IMR-90 (cell line): ENCODE results near the gene OPCML. TPM values are rescaled to one million over a fixed set of nuclear protein-coding genes. Genes with fewer than 3 reads are reported as not detected.

Experiments
- ATAC-seq: fragments of 200-7000 bp; cut with Tn5 transposase; 2 replicates; pipeline ENCODE4 v1.9.1; 2020; ENCODE audit warnings: low read depth, mild to moderate bottlenecking, moderate library complexity
- BruUV-seq: library from RNA; stranded (reverse); fragments of 400-500 nt; replicated peaks from 2 replicates; lab custom pipeline; 2021; lab: Mats Ljungman, UMichigan
- CTCF ChIA-PET: fragments of 300-600 bp; formaldehyde crosslinking; extraction: SDS; loops from one replicate; lab custom pipeline; 2021; ENCODE audit warnings: antibody characterized with exemption; lab: Yijun Ruan, JAX
- POLR2A ChIA-PET: fragments of 300-600 bp; sonication (Branson Sonifier 250); formaldehyde crosslinking; loops from one replicate; lab custom pipeline; 2022; ENCODE audit warnings: antibody characterized with exemption; ENCODE audit not compliant: unreplicated experiment; lab: Charles Lee
- DNase-seq: peaks from one replicate; pipeline ENCODE4 v3.0.0; 2013
- H2AFZ ChIP-seq: replicated peaks from 2 replicates; pipeline ENCODE3; 2013; ENCODE audit warnings: low read length, mild to moderate bottlenecking; ENCODE audit not compliant: poor library complexity
- H2AK5ac ChIP-seq: 2 replicates; pipeline ENCODE4 v1.6.1; 2013; ENCODE audit warnings: low read depth, low read length, inconsistent platforms
- H2AK9ac ChIP-seq: replicated peaks from 2 replicates; pipeline ENCODE3; 2013; ENCODE audit warnings: mild to moderate bottlenecking, low read depth, low read length, moderate library complexity; ENCODE audit not compliant: poor library complexity
- H2BK120ac ChIP-seq: 2 replicates; pipeline ENCODE4 v1.6.1; 2013; ENCODE audit warnings: low read depth, low read length, inconsistent platforms
- H2BK15ac ChIP-seq: 3 replicates; pipeline ENCODE4 v1.6.1; 2013; ENCODE audit warnings: low read depth, low read length, inconsistent platforms
- H2BK20ac ChIP-seq: 2 replicates; pipeline ENCODE4 v1.6.1; 2013; ENCODE audit warnings: low read depth, mild to moderate bottlenecking, inconsistent platforms, low read length, moderate library complexity
- H2BK5ac ChIP-seq: 2 replicates; pipeline ENCODE4 v1.6.1; 2013; ENCODE audit warnings: mild to moderate bottlenecking, low read depth, low read length, inconsistent platforms; ENCODE audit not compliant: poor library complexity, severe bottlenecking
- H3K14ac ChIP-seq: replicated peaks from 2 replicates; pipeline ENCODE4 v1.6.1; 2013; ENCODE audit warnings: low read depth, low read length, inconsistent platforms
- H3K18ac ChIP-seq: 2 replicates; pipeline ENCODE4 v1.6.1; 2013; ENCODE audit warnings: low read depth, low read length, control low read depth
- H3K23ac ChIP-seq: 2 replicates; pipeline ENCODE4 v1.6.1; 2013; ENCODE audit warnings: low read depth, low read length, inconsistent platforms
- H3K27ac ChIP-seq: 2 replicates; pipeline ENCODE4 v1.5.1; 2013; ENCODE audit warnings: mild to moderate bottlenecking, control low read depth, low read length; ENCODE audit not compliant: insufficient read depth
- H3K27me3 ChIP-seq: 2 replicates; pipeline ENCODE4 v1.6.1; 2013; ENCODE audit warnings: low read length; ENCODE audit not compliant: control insufficient read depth, insufficient read depth
- H3K36me3 ChIP-seq: 2 replicates; pipeline ENCODE4 v1.6.1; 2013; ENCODE audit warnings: low read length, mixed read lengths; ENCODE audit not compliant: control insufficient read depth, insufficient read depth
- H3K4ac ChIP-seq: 2 replicates; pipeline ENCODE4 v1.6.1; 2013; ENCODE audit warnings: low read depth, low read length, inconsistent platforms
- H3K4me1 ChIP-seq: 2 replicates; pipeline ENCODE4 v1.6.1; 2013; ENCODE audit warnings: low read length, mixed read lengths; ENCODE audit not compliant: control insufficient read depth, insufficient read depth
- H3K4me2 ChIP-seq: 2 replicates; pipeline ENCODE4 v1.6.1; 2013; ENCODE audit warnings: low read depth, mild to moderate bottlenecking, control low read depth, low read length, moderate library complexity
- H3K4me3 ChIP-seq: 2 replicates; pipeline ENCODE4 v1.5.1; 2013; ENCODE audit warnings: low read depth, mild to moderate bottlenecking, control low read depth, low read length, moderate library complexity; ENCODE audit not compliant: insufficient read depth
- H3K56ac ChIP-seq: 2 replicates; pipeline ENCODE4 v1.6.1; 2013; ENCODE audit warnings: low read length, inconsistent platforms; ENCODE audit not compliant: insufficient read depth; ENCODE audit errors: extremely low read depth
- H3K79me1 ChIP-seq, 2 experiments: 2 replicates each; pipeline ENCODE4 v1.6.1; 2013; ENCODE audit warnings: low read length in 2 of 2, inconsistent platforms in 1 of 2, low read depth in 1 of 2
- H3K9ac ChIP-seq: 2 replicates; pipeline ENCODE4 v1.6.1; 2013; ENCODE audit warnings: low read depth, low read length, control low read depth
- H3K9me1 ChIP-seq: 2 replicates; pipeline ENCODE4 v1.6.1; 2013; ENCODE audit warnings: low read length, inconsistent platforms; ENCODE audit not compliant: insufficient read depth
- H3K9me3 ChIP-seq: 2 replicates; pipeline ENCODE4 v1.6.1; 2013; ENCODE audit warnings: low read length; ENCODE audit not compliant: control insufficient read depth, insufficient read depth
- H4K20me1 ChIP-seq: 2 replicates; pipeline ENCODE4 v1.6.1; 2013; ENCODE audit warnings: low read length, inconsistent platforms; ENCODE audit not compliant: insufficient read depth
- H4K5ac ChIP-seq: 2 replicates; pipeline ENCODE4 v1.6.1; 2013; ENCODE audit warnings: mild to moderate bottlenecking, low read depth, low read length, control low read depth
- H4K8ac ChIP-seq, 2 experiments: 2 replicates each; pipeline ENCODE4 v1.6.1; 2013; ENCODE audit warnings: low read depth in 2 of 2, low read length in 2 of 2, control low read depth in 1 of 2, inconsistent platforms in 1 of 2
- H4K91ac ChIP-seq: 2 replicates; pipeline ENCODE4 v1.6.1; 2013; ENCODE audit warnings: low read depth, low read length, inconsistent platforms; ENCODE audit not compliant: insufficient read depth
- BHLHE40 ChIP-seq: fragments of 150-350 bp; IDR thresholded peaks from 2 replicates; pipeline ENCODE4 v1.6.1; 2016; ENCODE audit warnings: mild to moderate bottlenecking, low read depth, low read length
- CEBPB ChIP-seq: IDR thresholded peaks from 2 replicates; pipeline ENCODE4 v1.6.1; 2012; ENCODE audit warnings: low read depth, low read length, improper control_type of control experiment
- CHD1 ChIP-seq: IDR thresholded peaks from 2 replicates; pipeline ENCODE4 v1.6.1; 2012; ENCODE audit warnings: low read depth, low read length, improper control_type of control experiment
- CTCF ChIP-seq: conservative IDR thresholded peaks from 2 replicates; pipeline ENCODE4 v1.5.1; 2012; ENCODE audit warnings: mild to moderate bottlenecking, low read depth, low read length, improper control_type of control experiment
- ELK1 ChIP-seq: fragments of 150-350 bp; IDR thresholded peaks from 2 replicates; pipeline ENCODE4 v1.6.1; 2016; ENCODE audit warnings: low read depth, mild to moderate bottlenecking, low read length, moderate library complexity, borderline replicate concordance
- FOS ChIP-seq: fragments of 150-350 bp; IDR thresholded peaks from 2 replicates; pipeline ENCODE4 v1.6.1; 2016; ENCODE audit warnings: low read depth, low read length
- MAFK ChIP-seq: IDR thresholded peaks from 2 replicates; pipeline ENCODE4 v1.6.1; 2012; ENCODE audit warnings: low read depth, low read length, improper control_type of control experiment
- MAZ ChIP-seq: IDR thresholded peaks from 2 replicates; pipeline ENCODE4 v1.6.1; 2012; ENCODE audit warnings: low read depth, mild to moderate bottlenecking, low read length, improper control_type of control experiment, moderate library complexity, borderline replicate concordance
- MXI1 ChIP-seq: IDR thresholded peaks from 2 replicates; pipeline ENCODE4 v1.6.1; 2012; ENCODE audit warnings: low read depth, mild to moderate bottlenecking, low read length, moderate library complexity, borderline replicate concordance
- NFE2L2 ChIP-seq: fragments of 150-350 bp; IDR thresholded peaks from 2 replicates; pipeline ENCODE4 v1.6.1; 2016; ENCODE audit warnings: low read depth, mild to moderate bottlenecking, low read length
- POLR2A ChIP-seq: IDR thresholded peaks from 2 replicates; pipeline ENCODE4 v1.6.1; 2012; ENCODE audit warnings: mild to moderate bottlenecking, low read depth, low read length
- RAD21 ChIP-seq: IDR thresholded peaks from 2 replicates; pipeline ENCODE4 v1.6.1; 2012; ENCODE audit warnings: low read length, improper control_type of control experiment
- RCOR1 ChIP-seq: IDR thresholded peaks from 2 replicates; pipeline ENCODE4 v1.6.1; 2012; ENCODE audit warnings: mild to moderate bottlenecking, low read length, improper control_type of control experiment; ENCODE audit not compliant: insufficient replicate concordance
- RFX5 ChIP-seq: IDR thresholded peaks from 2 replicates; pipeline ENCODE4 v1.8.0; 2012; ENCODE audit warnings: low read depth, mild to moderate bottlenecking, low read length, moderate library complexity
- SMC3 ChIP-seq: fragments of 150-350 bp; IDR thresholded peaks from 2 replicates; pipeline ENCODE4 v1.6.1; 2016; ENCODE audit warnings: low read depth, mild to moderate bottlenecking, antibody characterized with exemption, low read length, moderate library complexity
- WGBS, 2 experiments: methylation state at CpG; one replicate each; pipeline versions ENCODE4 v1.1.5 to v1.1.7; 2013; ENCODE audit warnings: missing lambda C conversion rate in 2 of 2; ENCODE audit not compliant: insufficient read length in 1 of 2; ENCODE audit errors: extremely low coverage in 2 of 2; 5-methylcytosine and 5-hydroxymethylcytosine counted together
- dilution Hi-C: fragments of 300-500 bp; cut with HindIII; formaldehyde crosslinking; loops from one replicate; pipeline ENCODE4 v1.14.3; 2018; ENCODE audit warnings: low sequenced_read_pairs; ENCODE audit not compliant: unreplicated experiment
- in situ Hi-C: fragments of 300-500 bp; cut with MboI; formaldehyde crosslinking; loops from 3 replicates; pipeline ENCODE4 v1.14.3; 2019; ENCODE audit warnings: low sequenced_read_pairs, inconsistent platforms, mixed read lengths
- intact Hi-C: fragments of 100-400 bp; cut with micrococcal nuclease; formaldehyde crosslinking; loops from 2 replicates; pipeline ENCODE4 v1.10.0; 2022
- polyA plus RNA-seq, 3 experiments: library from polyadenylated mRNA; depleted of rRNA; stranded (reverse); fragments of >200 nt; gene quantifications; 2 replicates each; pipeline ENCODE4 v1.2.3, GENCODE V29; 2012; ENCODE audit warnings: low replicate concordance in 1 of 3
- total RNA-seq: library from RNA; depleted of rRNA; stranded (reverse); fragments of >200 nt; gene quantifications from 2 replicates; pipeline ENCODE4 v1.2.3, GENCODE V29; 2012
- TF ChIP-seq, protein P1 (sequence below): fragments of 150-350 bp; IDR thresholded peaks from 2 replicates; pipeline ENCODE4 v1.6.1; 2017; ENCODE audit warnings: mild to moderate bottlenecking, antibody characterized with exemption, low read length, low read depth

OPCML gene
- total and polyA plus RNA-seq, 2 of the 4 experiments (the other 2 are of a cell fraction) = under 0.01 to 2.6 TPM

DNA sequence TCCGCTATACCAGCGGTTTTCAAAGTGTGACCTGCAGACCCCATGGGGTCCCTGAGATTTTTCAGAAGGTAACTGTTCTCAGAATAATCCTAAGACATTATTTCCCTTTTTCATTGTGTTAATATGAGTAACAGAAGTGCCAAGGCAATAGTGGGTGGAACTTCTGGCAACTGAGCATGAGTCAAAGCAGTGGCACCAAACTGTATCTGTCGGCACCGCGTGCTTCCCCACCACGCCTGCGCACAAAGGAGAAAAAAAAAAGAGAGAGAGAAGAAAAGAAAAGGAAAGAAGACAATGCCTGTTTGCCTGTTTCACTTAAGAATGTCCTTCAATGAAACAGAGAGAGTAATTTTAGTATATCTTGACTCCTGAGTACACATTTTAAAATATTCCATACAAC is 679.9 kb downstream of the OPCML start:
- H2BK5ac ChIP-seq = no peak overlapping the region
- no peak overlapping the region for H2AFZ ChIP-seq
- DNase-seq (no peak), ATAC-seq (no peak)
- no peak overlapping the region for H3K4me3 ChIP-seq
- no peak overlapping the region for H3K27ac ChIP-seq
- H3K4me2 ChIP-seq = no peak overlapping the region
- no peaks in the 10 kb centered on the region; the same call in 1 of the 2 replicates for H3K9me1 ChIP-seq
- dilution Hi-C loops (no loop called here), in situ Hi-C loops (no loop called here), intact Hi-C loops (no loop called here)
- H3K9me3 ChIP-seq = no peaks in the 10 kb centered on the region
- no peak overlapping the region for H3K18ac ChIP-seq
- H4K20me1 ChIP-seq = no peaks in the 10 kb centered on the region
- BruUV-seq = no TSS peak
- H3K56ac ChIP-seq = no peak overlapping the region
- no peak overlapping the region for H4K8ac ChIP-seq
- H3K36me3 ChIP-seq = no peaks in the 10 kb centered on the region
- no peaks in the 10 kb centered on the region for H3K4me1 ChIP-seq
- TF ChIP-seq CTCF (no peak), CHD1 (no peak), RAD21 (no peak), ELK1 (no peak), MAFK (no peak), SMC3 (no peak), POLR2A (no peak), CEBPB (no peak), RFX5 (no peak), RCOR1 (no peak), MAZ (no peak), FOS (no peak), MXI1 (no peak), NFE2L2 (no peak), BHLHE40 (no peak)
- TF ChIP-seq, protein P1, sequence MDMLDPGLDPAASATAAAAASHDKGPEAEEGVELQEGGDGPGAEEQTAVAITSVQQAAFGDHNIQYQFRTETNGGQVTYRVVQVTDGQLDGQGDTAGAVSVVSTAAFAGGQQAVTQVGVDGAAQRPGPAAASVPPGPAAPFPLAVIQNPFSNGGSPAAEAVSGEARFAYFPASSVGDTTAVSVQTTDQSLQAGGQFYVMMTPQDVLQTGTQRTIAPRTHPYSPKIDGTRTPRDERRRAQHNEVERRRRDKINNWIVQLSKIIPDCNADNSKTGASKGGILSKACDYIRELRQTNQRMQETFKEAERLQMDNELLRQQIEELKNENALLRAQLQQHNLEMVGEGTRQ = no peak
- H3K27me3 ChIP-seq = 0 out of 2 replicates have a peak, but pooled peaks cover 2% of the 10 kb centered on the region
- H3K4ac ChIP-seq = no peak overlapping the region
- POLR2A ChIA-PET = no interaction called here
- H3K23ac ChIP-seq = no peak overlapping the region
- no peak overlapping the region for H2BK15ac ChIP-seq
- H2AK5ac ChIP-seq = no peak overlapping the region
- no peak overlapping the region for H2BK120ac ChIP-seq
- no peaks in the 10 kb centered on the region for H3K79me1 ChIP-seq
- H4K91ac ChIP-seq = no peak overlapping the region
- CTCF ChIA-PET = interaction anchor here (1.3 kb wide), 1 partner anchor 10 kb away, joined by 3 read pairs; no protein-coding TSS in a partner anchor
- no peak overlapping the region for H2BK20ac ChIP-seq
- H2AK9ac ChIP-seq = no peak overlapping the region
- no peak overlapping the region for H3K9ac ChIP-seq
- no peak overlapping the region for H3K14ac ChIP-seq
- no peak overlapping the region for H4K5ac ChIP-seq
- WGBS, 2 experiments = no CpG with 5 or more reads among the region's 7 CpGs
